Ascending aorta (tissue), 2 donors: ENCODE results near the gene CYP51A1. TPM values are rescaled to one million over a fixed set of nuclear protein-coding genes. Genes with fewer than 3 reads are reported as not detected.
"Not testable (repeated sequence)": the region's sequence is repeated elsewhere in the genome, so short reads cannot be mapped to it uniquely, and the experiment has no call there.

Experiments
- DNase-seq, 2 donors: peaks; one replicate each; pipeline ENCODE4 v3.0.0-alpha.2; 2019; ENCODE audit warnings: low spot score in 2 of 2
- H3K27ac ChIP-seq, 2 donors: fragments of 200-600 bp; sonication (generic); one replicate each; pipeline ENCODE4 v1.5.1; 2016 to 2017; ENCODE audit warnings: mild to moderate bottlenecking in 1 of 2
- H3K27me3 ChIP-seq: fragments of 200-600 bp; sonication (generic); one replicate; pipeline ENCODE4 v1.5.1; 2017
- H3K36me3 ChIP-seq, 2 donors: fragments of 200-600 bp; sonication (generic); one replicate each; pipeline ENCODE4 v1.5.1; 2016
- H3K4me1 ChIP-seq, 2 donors: fragments of 200-600 bp; sonication (generic); one replicate each; pipeline ENCODE4 v1.5.1; 2016 to 2017; ENCODE audit warnings: mild to moderate bottlenecking in 1 of 2
- H3K4me3 ChIP-seq, 2 donors: fragments of 200-600 bp; sonication (generic); one replicate each; pipeline ENCODE4 v1.5.1; 2016 to 2017; ENCODE audit warnings: mild to moderate bottlenecking in 1 of 2
- H3K9me3 ChIP-seq, 2 donors: fragments of 200-600 bp; sonication (generic); one replicate each; pipeline ENCODE4 v1.5.1; 2016
- CTCF ChIP-seq, 3 experiments: fragments of 200-600 bp in 2 of 3; fragments of 450-650 bp in 1 of 3; sonication (generic) in 2 of 3; IDR thresholded peaks; one replicate each; pipeline ENCODE4 v1.5.1; 2016 to 2019; ENCODE audit warnings: antibody characterized with exemption in 3 of 3, mild to moderate bottlenecking in 1 of 3, moderate library complexity in 1 of 3
- intact Hi-C: fragments of 100-400 bp; cut with DNase I; formaldehyde crosslinking; loops from one replicate; pipeline ENCODE4 v1.15.1; 2023
- total RNA-seq: library from RNA; depleted of rRNA; stranded (reverse); fragments of >200 nt; gene quantifications from one replicate; pipeline ENCODE4 v1.1.0, GENCODE V29; 2016

CYP51A1 gene
- total RNA-seq: 19.9 TPM

DNA sequence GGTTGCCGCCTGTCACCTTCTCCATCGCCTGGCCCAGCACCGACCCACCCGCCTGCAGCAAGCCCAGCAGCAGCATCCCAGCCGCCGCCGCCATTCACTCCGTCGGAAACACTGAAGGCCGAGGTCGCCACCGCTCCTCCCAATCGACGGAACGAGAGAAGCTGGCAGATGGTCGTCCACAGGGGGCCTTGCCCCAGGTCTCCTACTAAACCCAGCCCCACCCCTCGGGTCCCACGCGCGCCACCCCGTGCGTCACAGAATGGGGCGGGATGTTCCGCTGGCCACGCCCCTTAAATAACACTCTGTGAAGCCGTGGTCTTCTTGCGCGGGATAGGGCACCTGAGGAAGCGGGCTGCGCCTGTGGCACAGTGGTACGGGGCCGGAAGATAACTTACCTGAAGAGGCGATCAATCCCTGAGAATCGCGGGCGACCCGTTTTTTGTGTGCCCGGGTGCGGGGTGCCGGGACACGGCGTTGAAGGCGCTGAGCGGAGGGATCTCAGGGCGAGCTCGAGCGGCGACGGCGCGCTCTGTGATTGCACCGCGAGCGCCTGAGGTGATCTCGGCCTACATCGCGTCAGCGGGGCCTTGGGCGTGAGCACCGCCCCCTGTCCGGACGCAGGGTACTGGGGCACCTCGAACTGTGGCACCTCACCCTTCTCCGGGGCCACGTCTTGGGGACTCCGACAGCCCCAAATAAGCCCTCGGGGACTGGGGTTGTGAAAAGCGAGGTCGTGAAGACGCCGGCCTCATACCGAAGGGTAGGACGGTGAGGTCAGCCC is at the start of gene CYP51A1:
TSS of gene CYP51A1 (minus strand) at position 207 of the 781 bp plus-strand sequence. CDS start at position 94, 113 bp downstream.
- intact Hi-C loops: loop anchor here (1.0 to 2.0 kb wide), 6 partner anchors 44 to 870 kb away; partner anchors contain the start of genes AKAP9, ANKIB1, FZD1 and GATAD1
- H3K27me3 ChIP-seq: no peaks in the 10 kb centered on the region
- peak within 1 kb of the TSS; percentile 92 to 93 for H3K27ac ChIP-seq
- no peak for TF ChIP-seq CTCF (IDR thresholded peaks at IDR 0.05)
- peaks cover 0 to 10% of the 10 kb centered on the region in 2 donors for H3K4me1 ChIP-seq
- DNase-seq: peak; percentile 77 to 97
- peaks cover 6 to 14% of the 10 kb centered on the region in 2 donors for H3K36me3 ChIP-seq
- no peaks in the 10 kb centered on the region for H3K9me3 ChIP-seq
- peak within 1 kb of the TSS; percentile 67 to 88 for H3K4me3 ChIP-seq

GRCh38 chr7:92178928-92179924 is 44.9 kb upstream of the CYP51A1 start, which contains the start of gene LRRD1:
LRRD1 (minus strand) TSS chr7:92179142; CDS start chr7:92165202, 13,940 bp downstream.
- Histone ChIP-seq H3K27ac (peak within 1 kb of the TSS; percentile 72 to 73), H3K36me3 (no peaks in the 10 kb centered on the region)
- intact Hi-C loops: loop anchor here (2.0 kb wide), 2 partner anchors 44 to 268 kb away; partner anchors contain the start of genes CYP51A1 and GATAD1

DNA sequence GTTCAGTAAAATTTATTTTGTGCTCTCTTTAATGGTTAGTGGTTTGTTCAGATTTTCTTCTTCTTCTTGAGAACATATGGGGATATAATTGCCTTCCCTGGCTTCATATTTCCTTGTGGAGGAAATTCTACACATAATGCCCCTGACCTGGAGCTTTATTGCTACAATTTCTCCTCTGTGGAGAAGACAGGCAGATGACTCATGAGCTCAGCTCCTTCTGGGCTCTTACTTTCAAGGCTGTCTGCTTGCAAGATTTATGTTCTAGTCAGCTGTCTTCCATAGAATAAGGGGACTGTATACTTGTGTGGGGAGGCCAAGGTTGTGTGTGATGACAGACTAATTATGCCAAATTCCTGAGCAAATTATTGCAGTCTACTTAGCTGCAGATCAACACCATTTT is 43.1 kb upstream of the CYP51A1 start:
- no peak for DNase-seq
- peaks cover 0 to 4% of the 10 kb centered on the region in 2 donors for H3K4me1 ChIP-seq
- intact Hi-C loops: no loop called here

More at GRCh38 chr7:92178928-92179924, 44.9 kb upstream of the CYP51A1 start, which contains the start of gene LRRD1:
- Histone ChIP-seq H3K4me3 (peak within 1 kb of the TSS; percentile 55 to 68), H3K9me3 (peaks cover 0 to 9% of the 10 kb centered on the region in 2 donors), H3K4me1 (peaks cover 0 to 4% of the 10 kb centered on the region in 2 donors), H3K27me3 (no peaks in the 10 kb centered on the region)
- peak; percentile 80 to 98 (median 96) for TF ChIP-seq CTCF (IDR thresholded peaks at IDR 0.05)
- peak; percentile 46 to 92 for DNase-seq

DNA sequence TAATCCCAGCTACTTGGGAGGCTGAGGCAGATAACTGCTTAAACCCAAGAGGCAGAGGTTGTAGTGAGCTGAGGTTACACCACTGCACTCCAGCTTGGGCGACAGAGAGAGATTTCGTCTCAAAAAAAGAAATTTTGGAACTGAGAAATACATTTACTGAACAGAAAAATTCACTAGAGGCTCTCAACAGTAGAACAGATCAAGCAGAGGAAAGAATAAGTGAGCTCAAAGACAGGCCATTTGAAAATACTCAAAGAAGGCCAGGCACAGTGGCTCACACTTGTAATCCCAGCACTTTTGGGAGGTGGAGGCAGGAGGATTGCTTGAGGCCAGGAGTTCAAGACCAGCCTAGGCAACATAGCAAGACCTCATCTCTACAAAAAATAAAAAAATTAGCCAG is 35.3 kb upstream of the CYP51A1 start:
- H3K27ac ChIP-seq, H3K4me1 ChIP-seq, DNase-seq, H3K36me3 ChIP-seq, H3K9me3 ChIP-seq, H3K27me3 ChIP-seq, intact Hi-C loops, H3K4me3 ChIP-seq: not testable (repeated sequence)

More for the DNA sequence above, 43.1 kb upstream of the CYP51A1 start:
- no peaks in the 10 kb centered on the region for H3K27me3 ChIP-seq
- peaks cover 0 to 6% of the 10 kb centered on the region in 2 donors for H3K9me3 ChIP-seq
- H3K4me3 ChIP-seq: no peak overlapping the region
- no peaks in the 10 kb centered on the region for H3K36me3 ChIP-seq
- H3K27ac ChIP-seq: no peak overlapping the region
- TF ChIP-seq CTCF (IDR thresholded peaks at IDR 0.05): no peak

DNA sequence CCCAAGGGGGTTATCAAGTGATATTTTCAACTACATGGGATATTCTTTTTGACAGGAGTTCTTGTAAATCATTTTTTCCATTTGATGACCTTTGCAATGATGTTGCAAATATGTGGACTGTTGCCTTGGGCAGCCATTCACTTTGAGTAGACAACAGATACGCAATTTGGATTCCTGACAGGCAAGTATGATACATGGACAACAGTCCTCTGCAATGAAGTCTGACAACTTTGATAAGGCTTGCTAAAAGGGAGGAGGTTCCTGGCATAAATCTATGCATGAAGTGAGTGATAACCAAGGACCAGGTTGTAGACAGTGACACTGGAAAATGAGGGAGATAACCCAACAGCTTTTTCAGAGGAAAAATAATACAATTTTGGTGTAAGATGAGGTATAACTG is 27.0 kb upstream of the CYP51A1 start:
- no peak for DNase-seq
- Histone ChIP-seq H3K27ac (no peak overlapping the region), H3K36me3 (no peaks in the 10 kb centered on the region), H3K27me3 (no peaks in the 10 kb centered on the region), H3K4me3 (no peak overlapping the region), H3K4me1 (no peaks in the 10 kb centered on the region), H3K9me3 (no peaks in the 10 kb centered on the region)
- intact Hi-C loops: no loop called here
- no peak for TF ChIP-seq CTCF (IDR thresholded peaks at IDR 0.05)
